SK-N-SH (cell line): ENCODE measurements around the gene PASK. TPM values are rescaled to one million over a fixed set of nuclear protein-coding genes. Genes with fewer than 3 reads are reported as not detected.

Experiments used
- CTCF ChIA-PET: fragments of 300-600, 350-600 bp; formaldehyde crosslinking; extraction: SDS; loops from one replicate; lab custom pipeline; 2021; lab: Yijun Ruan, JAX
- POLR2A ChIA-PET: fragments of 350-600 bp; sonication (Branson Sonifier 250); formaldehyde crosslinking; extraction: SDS; loops from one replicate; lab custom pipeline; 2020; ENCODE audit warnings: antibody characterized with exemption, inconsistent platforms; lab: Yijun Ruan, JAX
- DNase-seq: peaks from one replicate; pipeline ENCODE4 v3.0.0; 2012
- H2AFZ ChIP-seq: fragments of 200-600 bp; sonication (generic); 2 replicates; pipeline ENCODE4 v1.8.1; 2016; ENCODE audit warnings: antibody characterized with exemption, mild to moderate bottlenecking, low read depth
- H3F3A ChIP-seq: fragments of 200-600 bp; sonication (generic); replicated peaks from 2 replicates; pipeline ENCODE3; 2016; ENCODE audit warnings: antibody characterized with exemption, mild to moderate bottlenecking; ENCODE audit not compliant: insufficient read depth
- H3K27ac ChIP-seq, 2 experiments: fragments of 200-500 bp in 1 of 2; fragments of 200-600 bp in 1 of 2; sonication (Bioruptor generic) in 1 of 2; sonication (generic), shearing (Covaris generic) in 1 of 2; 2 replicates each; pipeline versions ENCODE4 v1.5.1 to v1.6.1; 2014 to 2016; ENCODE audit warnings: low read depth in 2 of 2, inconsistent platforms in 1 of 2, low read length in 1 of 2, mild to moderate bottlenecking in 1 of 2, mixed read lengths in 1 of 2
- H3K27me3 ChIP-seq: fragments of 200-600 bp; sonication (generic), shearing (Covaris generic); 2 replicates; pipeline ENCODE4 v1.6.1; 2016; ENCODE audit warnings: mixed run types; ENCODE audit not compliant: insufficient read depth
- H3K36me3 ChIP-seq, 2 experiments: fragments of 200-500 bp in 1 of 2; fragments of 200-600 bp in 1 of 2; sonication (Bioruptor generic) in 1 of 2; sonication (generic) in 1 of 2; replicated peaks in 1 of 2; 2 replicates each; pipeline versions ENCODE3 to v1.5.1; 2014 to 2016; ENCODE audit warnings: low read length in 1 of 2, mild to moderate bottlenecking in 1 of 2; ENCODE audit not compliant: insufficient read depth in 2 of 2, control insufficient read depth in 1 of 2
- H3K4me1 ChIP-seq, 2 experiments: fragments of 200-500 bp in 1 of 2; fragments of 200-600 bp in 1 of 2; sonication (Bioruptor generic) in 1 of 2; sonication (generic), shearing (Covaris generic) in 1 of 2; 2 replicates each; pipeline versions ENCODE4 v1.5.1 to v1.6.1; 2014 to 2016; ENCODE audit warnings: low read depth in 1 of 2, low read length in 1 of 2, mixed run types in 1 of 2; ENCODE audit not compliant: insufficient read depth in 2 of 2, control insufficient read depth in 1 of 2
- H3K4me2 ChIP-seq: fragments of 200-600 bp; sonication (generic), shearing (Covaris generic); 2 replicates; pipeline ENCODE4 v1.6.1; 2017; ENCODE audit warnings: mixed run types
- H3K4me3 ChIP-seq, 2 experiments: fragments of 200-500 bp in 1 of 2; fragments of 200-600 bp in 1 of 2; sonication (Bioruptor generic) in 1 of 2; sonication (generic), shearing (Covaris generic) in 1 of 2; 2 replicates each; pipeline versions ENCODE4 v1.5.1 to v1.8.1; 2014 to 2016; ENCODE audit warnings: low read depth in 2 of 2, inconsistent platforms in 1 of 2, low read length in 1 of 2, mild to moderate bottlenecking in 1 of 2, mixed read lengths in 1 of 2, moderate library complexity in 1 of 2
- H3K79me2 ChIP-seq: fragments of 200-600 bp; sonication (generic); 2 replicates; pipeline ENCODE4 v1.8.1; 2017; ENCODE audit warnings: mild to moderate bottlenecking; ENCODE audit not compliant: insufficient read depth
- H3K9ac ChIP-seq: fragments of 200-600 bp; sonication (generic); 2 replicates; pipeline ENCODE4 v1.6.1; 2017; ENCODE audit warnings: mixed run types
- H3K9me2 ChIP-seq: fragments of 200-600 bp; sonication (generic); 2 replicates; pipeline ENCODE4 v1.6.1; 2017; ENCODE audit warnings: mixed run types
- H3K9me3 ChIP-seq: fragments of 200-600 bp; sonication (generic); 2 replicates; pipeline ENCODE4 v1.6.1; 2017; ENCODE audit warnings: mixed run types, mild to moderate bottlenecking, moderate library complexity
- H4K20me1 ChIP-seq: fragments of 200-600 bp; sonication (generic); 2 replicates; pipeline ENCODE4 v1.6.1; 2017; ENCODE audit warnings: mild to moderate bottlenecking, mixed run types; ENCODE audit not compliant: insufficient read depth
- JUND ChIP-seq: IDR thresholded peaks from 2 replicates; pipeline ENCODE4 v1.4.0; 2012
- MAX ChIP-seq: IDR thresholded peaks from 2 replicates; pipeline ENCODE4 v1.4.0; 2012; ENCODE audit warnings: low read depth
- MEF2A ChIP-seq: IDR thresholded peaks from 2 replicates; pipeline ENCODE4 v1.4.0; 2012; ENCODE audit warnings: low read depth, borderline replicate concordance
- MXI1 ChIP-seq: IDR thresholded peaks from 2 replicates; pipeline ENCODE4 v1.6.1; 2012; ENCODE audit warnings: mild to moderate bottlenecking, low read depth, low read length, improper control_type of control experiment
- NRF1 ChIP-seq: IDR thresholded peaks from 2 replicates; pipeline ENCODE4 v1.6.1; 2012; ENCODE audit warnings: low read depth, mild to moderate bottlenecking, low read length
- REST ChIP-seq: IDR thresholded peaks from 2 replicates; pipeline ENCODE4 v1.6.1; 2012; ENCODE audit warnings: mild to moderate bottlenecking, low read depth, low read length, moderate library complexity
- RFX5 ChIP-seq: IDR thresholded peaks from 2 replicates; pipeline ENCODE4 v1.6.1; 2012; ENCODE audit warnings: mild to moderate bottlenecking, improper control_type of control experiment, low read length
- SIN3A ChIP-seq: IDR thresholded peaks from 2 replicates; pipeline ENCODE4 v1.6.1; 2012; ENCODE audit warnings: low read depth, mild to moderate bottlenecking, low read length, moderate library complexity, borderline replicate concordance
- TCF12 ChIP-seq: IDR thresholded peaks from 2 replicates; pipeline ENCODE4 v1.4.0; 2012
- ZBTB33 ChIP-seq: IDR thresholded peaks from 2 replicates; pipeline ENCODE4 v1.4.0; 2012; ENCODE audit warnings: low read depth, borderline replicate concordance
- WGBS: methylation state at CpG from one replicate; pipeline ENCODE4 v1.1.6; 2017; ENCODE audit warnings: low lambda C conversion rate; 5-methylcytosine and 5-hydroxymethylcytosine counted together
- polyA plus RNA-seq, 3 experiments: library from polyadenylated mRNA; depleted of rRNA; stranded (reverse); fragments of >200 nt; gene quantifications; 2 replicates each; pipeline ENCODE4 v1.2.3, GENCODE V29; 2012
- TF ChIP-seq, protein P1 (sequence below): IDR thresholded peaks from 2 replicates; pipeline ENCODE4; 2012
- TF ChIP-seq, protein P2 (sequence below): IDR thresholded peaks from 2 replicates; pipeline ENCODE4 v1.4.0; 2012; ENCODE audit warnings: low read depth, borderline replicate concordance

Gene PASK
- polyA plus RNA-seq, 1 of the 3 experiments (the other 2 are of a cell fraction) = 6.3 TPM

DNA sequence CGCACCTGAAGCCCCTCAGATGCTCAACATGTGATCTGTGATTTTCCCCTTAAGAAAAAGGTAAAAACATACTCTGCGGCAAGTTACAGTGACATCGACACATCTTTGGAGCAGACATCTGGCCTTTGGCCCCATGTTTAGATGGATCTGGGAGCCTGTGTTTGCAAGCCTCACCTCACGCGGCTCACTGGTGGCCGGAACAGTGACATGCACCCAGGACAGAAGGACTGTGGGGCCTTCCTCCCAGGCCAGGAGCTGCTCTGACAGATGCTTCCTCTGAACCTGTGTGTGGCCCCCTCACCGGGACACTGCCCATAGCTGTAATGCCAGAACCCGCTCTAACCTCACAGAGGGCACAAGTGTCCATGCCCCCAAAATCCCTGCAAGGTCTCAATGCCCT, 13.1 kb downstream of the PASK start:
- Histone ChIP-seq H3K9me3 (no peaks in the 10 kb centered on the region), H3K27ac (no peak overlapping the region), H3K79me2 (no peaks in the 10 kb centered on the region), H3K27me3 (no peaks in the 10 kb centered on the region), H3K4me2 (no peak overlapping the region), H4K20me1 (no peaks in the 10 kb centered on the region), H3F3A (no peaks in the 10 kb centered on the region), H3K9ac (no peak overlapping the region), H3K36me3 (no peaks in the 10 kb centered on the region), H3K4me1 (no peaks in the 10 kb centered on the region), H3K9me2 (no peaks in the 10 kb centered on the region), H3K4me3 (no peak overlapping the region), H2AFZ (no peak overlapping the region)
- WGBS = 100% methylated on average over 5 of the region's 8 CpGs
- DNase-seq = no peak
- ChIA-PET POLR2A (no interaction called here), CTCF (interaction anchor here (1.7 kb wide), 1 partner anchor 222 kb away, joined by 5 read pairs; no protein-coding TSS in a partner anchor)
- no peak for TF ChIP-seq MXI1

DNA sequence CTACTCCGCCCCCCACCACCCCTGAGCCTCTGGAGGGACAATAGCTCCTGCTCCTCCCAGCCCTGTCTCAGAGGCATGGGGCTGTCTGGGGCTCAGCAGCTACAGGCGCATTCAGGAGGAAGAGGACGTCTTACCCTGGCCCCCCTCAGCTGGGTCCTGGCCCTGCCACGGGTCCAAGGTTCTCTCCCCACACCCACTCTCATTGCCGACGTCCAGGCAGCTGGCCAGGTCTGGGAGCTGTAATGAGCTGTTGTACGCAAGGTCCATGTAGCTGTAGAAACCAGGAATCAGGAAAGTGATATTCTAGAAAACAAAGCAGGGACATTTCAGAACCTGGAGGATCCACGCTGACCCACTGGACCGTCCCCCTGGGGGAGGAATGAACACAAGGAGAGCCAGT, 13.5 kb downstream of the PASK start:
- Histone ChIP-seq H3K79me2 (no peaks in the 10 kb centered on the region), H3K9me3 (no peaks in the 10 kb centered on the region), H3K4me3 (no peak overlapping the region), H2AFZ (no peak overlapping the region), H3K9me2 (no peaks in the 10 kb centered on the region), H3K36me3 (no peaks in the 10 kb centered on the region), H3K4me2 (no peak overlapping the region), H4K20me1 (no peaks in the 10 kb centered on the region), H3K9ac (no peak overlapping the region), H3K27me3 (no peaks in the 10 kb centered on the region), H3F3A (no peaks in the 10 kb centered on the region), H3K4me1 (no peaks in the 10 kb centered on the region), H3K27ac (no peak overlapping the region)
- POLR2A ChIA-PET = no interaction called here
- no peak for DNase-seq
- CTCF ChIA-PET = interaction anchor here (1.7 kb wide), 1 partner anchor 222 kb away, joined by 5 read pairs; no protein-coding TSS in a partner anchor
- WGBS = 83% methylated on average over 7 of the region's 9 CpGs
- TF ChIP-seq MAX = no peak
- no peak for TF ChIP-seq REST
- no peak for TF ChIP-seq SIN3A
- TF ChIP-seq JUND = no peak
- no peak for TF ChIP-seq MXI1
- no peak for TF ChIP-seq MEF2A
- no peak for TF ChIP-seq RFX5
- TF ChIP-seq ZBTB33 = no peak
- TF ChIP-seq, protein P1, sequence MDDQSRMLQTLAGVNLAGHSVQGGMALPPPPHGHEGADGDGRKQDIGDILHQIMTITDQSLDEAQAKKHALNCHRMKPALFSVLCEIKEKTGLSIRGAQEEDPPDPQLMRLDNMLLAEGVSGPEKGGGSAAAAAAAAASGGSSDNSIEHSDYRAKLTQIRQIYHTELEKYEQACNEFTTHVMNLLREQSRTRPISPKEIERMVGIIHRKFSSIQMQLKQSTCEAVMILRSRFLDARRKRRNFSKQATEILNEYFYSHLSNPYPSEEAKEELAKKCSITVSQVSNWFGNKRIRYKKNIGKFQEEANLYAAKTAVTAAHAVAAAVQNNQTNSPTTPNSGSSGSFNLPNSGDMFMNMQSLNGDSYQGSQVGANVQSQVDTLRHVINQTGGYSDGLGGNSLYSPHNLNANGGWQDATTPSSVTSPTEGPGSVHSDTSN = no peak
- no peak for TF ChIP-seq NRF1
- TF ChIP-seq, protein P2, sequence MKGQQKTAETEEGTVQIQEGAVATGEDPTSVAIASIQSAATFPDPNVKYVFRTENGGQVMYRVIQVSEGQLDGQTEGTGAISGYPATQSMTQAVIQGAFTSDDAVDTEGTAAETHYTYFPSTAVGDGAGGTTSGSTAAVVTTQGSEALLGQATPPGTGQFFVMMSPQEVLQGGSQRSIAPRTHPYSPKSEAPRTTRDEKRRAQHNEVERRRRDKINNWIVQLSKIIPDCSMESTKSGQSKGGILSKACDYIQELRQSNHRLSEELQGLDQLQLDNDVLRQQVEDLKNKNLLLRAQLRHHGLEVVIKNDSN = no peak
- no peak for TF ChIP-seq TCF12
